Liver (tissue), 9 donors: ENCODE data around the gene KRTAP4-9. TPM values are rescaled to one million over a fixed set of nuclear protein-coding genes. Genes with fewer than 3 reads are reported as not detected.
"Not testable (repeated sequence)": the region's sequence is repeated elsewhere in the genome, so short reads cannot be mapped to it uniquely, and the experiment has no call there.

Source experiments
- DNase-seq: peaks from one replicate; pipeline ENCODE4 v3.0.0-alpha.2; 2017; ENCODE audit warnings: low spot score
- H3K27ac ChIP-seq, 2 donors: one replicate each; pipeline ENCODE4 v1.7.0; 2013; ENCODE audit warnings: inconsistent platforms in 2 of 2, low read length in 2 of 2, control low read depth in 1 of 2, low read depth in 1 of 2, mild to moderate bottlenecking in 1 of 2
- H3K27me3 ChIP-seq, 4 donors: one replicate each; pipeline versions ENCODE4 v1.6.1 to v1.7.0; 2013; ENCODE audit warnings: low read length in 3 of 4, inconsistent platforms in 1 of 4, mild to moderate bottlenecking in 1 of 4, moderate library complexity in 1 of 4; ENCODE audit not compliant: control insufficient read depth in 4 of 4, insufficient read depth in 4 of 4
- H3K36me3 ChIP-seq, 4 donors: one replicate each; pipeline versions ENCODE4 v1.6.1 to v1.7.0; 2013; ENCODE audit warnings: low read length in 3 of 4, mild to moderate bottlenecking in 3 of 4, low read depth in 1 of 4, moderate library complexity in 1 of 4; ENCODE audit not compliant: control insufficient read depth in 4 of 4, insufficient read depth in 3 of 4
- H3K4me1 ChIP-seq, 4 donors: one replicate each; pipeline versions ENCODE4 v1.6.1 to v1.7.0; 2013; ENCODE audit warnings: low read length in 3 of 4, mild to moderate bottlenecking in 3 of 4, moderate library complexity in 1 of 4; ENCODE audit not compliant: control insufficient read depth in 4 of 4, insufficient read depth in 4 of 4
- H3K4me3 ChIP-seq, 3 donors: one replicate each; pipeline versions ENCODE4 v1.6.1 to v1.7.0; 2013; ENCODE audit warnings: low read length in 3 of 3, control low read depth in 1 of 3, low read depth in 1 of 3, mild to moderate bottlenecking in 1 of 3
- H3K9ac ChIP-seq, 2 donors: one replicate each; pipeline ENCODE4 v1.7.0; 2013; ENCODE audit warnings: low read length in 2 of 2, mild to moderate bottlenecking in 2 of 2, moderate library complexity in 2 of 2, control low read depth in 1 of 2, low read depth in 1 of 2
- H3K9me3 ChIP-seq, 4 donors: one replicate each; pipeline versions ENCODE4 v1.6.1 to v1.7.0; 2013; ENCODE audit warnings: low read length in 3 of 4; ENCODE audit not compliant: control insufficient read depth in 4 of 4
- ATF3 ChIP-seq: IDR thresholded peaks from 2 replicates; pipeline ENCODE4 v1.6.1; 2016; ENCODE audit warnings: antibody characterized with exemption
- CTCF ChIP-seq: fragments of 150-350 bp; IDR thresholded peaks from 2 replicates; pipeline ENCODE4 v1.5.1; 2017; ENCODE audit warnings: improper control_type of control experiment, low read depth, low read length; ENCODE audit not compliant: missing input control
- EGR1 ChIP-seq, 2 donors: IDR thresholded peaks; 2 replicates each; pipeline ENCODE4 v1.6.1; 2016 to 2018; ENCODE audit warnings: antibody characterized with exemption in 2 of 2, low read depth in 2 of 2
- FOXA1 ChIP-seq: IDR thresholded peaks from 2 replicates; pipeline ENCODE4 v1.6.1; 2016; ENCODE audit warnings: antibody characterized with exemption
- FOXA2 ChIP-seq: IDR thresholded peaks from 2 replicates; pipeline ENCODE4 v1.6.1; 2016; ENCODE audit warnings: antibody characterized with exemption
- GABPA ChIP-seq, 2 donors: IDR thresholded peaks in 1 of 2; conservative IDR thresholded peaks in 1 of 2; 2 replicates each; pipeline ENCODE4 v1.6.1; 2016; ENCODE audit warnings: antibody characterized with exemption in 2 of 2, mild to moderate bottlenecking in 1 of 2, moderate library complexity in 1 of 2
- HNF4A ChIP-seq, 2 donors: conservative IDR thresholded peaks; 2 replicates each; pipeline ENCODE4 v1.6.1; 2016; ENCODE audit warnings: antibody characterized with exemption in 2 of 2, mild to moderate bottlenecking in 2 of 2
- HNF4G ChIP-seq: IDR thresholded peaks from 2 replicates; pipeline ENCODE4 v1.6.1; 2016; ENCODE audit warnings: antibody characterized with exemption
- JUND ChIP-seq, 2 donors: IDR thresholded peaks; 2 replicates each; pipeline ENCODE4 v1.6.1; 2016; ENCODE audit warnings: antibody characterized with exemption in 2 of 2
- MAX ChIP-seq: IDR thresholded peaks from 2 replicates; pipeline ENCODE4 v1.6.1; 2016; ENCODE audit warnings: antibody characterized with exemption
- NR2F2 ChIP-seq: IDR thresholded peaks from 2 replicates; pipeline ENCODE4 v1.6.1; 2016; ENCODE audit warnings: antibody characterized with exemption
- RAD21 ChIP-seq, 2 donors: IDR thresholded peaks; 2 replicates each; pipeline ENCODE4 v1.6.1; 2016; ENCODE audit warnings: antibody characterized with exemption in 2 of 2, mild to moderate bottlenecking in 2 of 2
- RXRA ChIP-seq, 2 donors: IDR thresholded peaks; 2 replicates each; pipeline ENCODE4 v1.6.1; 2017 to 2018; ENCODE audit warnings: antibody characterized with exemption in 2 of 2, mild to moderate bottlenecking in 1 of 2
- SP1 ChIP-seq: IDR thresholded peaks from 2 replicates; pipeline ENCODE4 v1.6.1; 2018; ENCODE audit warnings: antibody characterized with exemption, mild to moderate bottlenecking
- TAF1 ChIP-seq: conservative IDR thresholded peaks from 2 replicates; pipeline ENCODE4 v1.6.1; 2016; ENCODE audit warnings: antibody characterized with exemption, mild to moderate bottlenecking
- YY1 ChIP-seq: IDR thresholded peaks from 2 replicates; pipeline ENCODE4 v1.6.1; 2016; ENCODE audit warnings: antibody characterized with exemption, mild to moderate bottlenecking
- ZBTB33 ChIP-seq: IDR thresholded peaks from 2 replicates; pipeline ENCODE4 v1.6.1; 2016; ENCODE audit warnings: antibody characterized with exemption
- WGBS: extraction: QIAGEN DNeasy Blood & Tissue Kit; methylation state at CpG from one replicate; pipeline ENCODE4 v1.1.7; 2013; 5-methylcytosine and 5-hydroxymethylcytosine counted together
- polyA plus RNA-seq, 2 donors: library from polyadenylated mRNA; stranded (reverse) in 1 of 2; unstranded in 1 of 2; fragments of 200-250 nt in 1 of 2; fragments of >200 nt in 1 of 2; fragmentation: Nextera tagmentation in 1 of 2; extraction: Ambion mirVana in 1 of 2; gene quantifications; one replicate each; pipeline versions ENCODE4 v1.2.1 to v1.2.3, GENCODE V29; 2013 to 2015
- total RNA-seq, 2 donors: library from RNA; depleted of rRNA; stranded (reverse); fragments of >200 nt; gene quantifications; one replicate each; pipeline ENCODE4 v1.2.3, GENCODE V29; 2014
- donor health status: healthy.
- donor health status: healthy.
- donor health status: healthy.
- donor health status: healthy.
- donor health status: healthy.

The KRTAP4-9 gene
- total and polyA plus RNA-seq, 4 donors, result not detected

- TF ChIP-seq TAF1 (no peak), ATF3 (no peak), YY1 (no peak), CTCF (no peak), MAX (no peak), RXRA (IDR thresholded peaks at IDR 0.05) (no peak), ZBTB33 (no peak), JUND (IDR thresholded peaks at IDR 0.05) (no peak), GABPA (IDR thresholded peaks at IDR 0.05 in 1 of 2, conservative IDR thresholded peaks at IDR 0.05 in 1 of 2) (no peak), EGR1 (IDR thresholded peaks at IDR 0.05; ENCODE audit: low read depth in 2 of 2) (no peak), HNF4G (no peak), RAD21 (IDR thresholded peaks at IDR 0.05) (no peak), FOXA2 (no peak)
- Histone ChIP-seq H3K27ac (no peak overlapping the region), H3K36me3 (no peaks in the 10 kb centered on the region), H3K4me3 (no peak overlapping the region), H3K27me3 (peaks cover 0 to 9% (median 0%) of the 10 kb centered on the region in 4 donors), H3K4me1 (no peaks in the 10 kb centered on the region), H3K9me3 (no peaks in the 10 kb centered on the region), H3K9ac (no peak overlapping the region)
- no peak for DNase-seq
- WGBS, result 77% methylated on average over 4 of the region's 4 CpGs
These were observed 41.7 kb upstream of the KRTAP4-9 start for GRCh38 chr17:41063449-41063848.

- H3K9ac ChIP-seq, result no peak overlapping the region
- no peaks in the 10 kb centered on the region for H3K9me3 ChIP-seq
- TF ChIP-seq JUND (IDR thresholded peaks at IDR 0.05) (no peak), HNF4G (no peak), NR2F2 (no peak), EGR1 (IDR thresholded peaks at IDR 0.05; ENCODE audit: low read depth in 2 of 2) (no peak), TAF1 (no peak), FOXA2 (no peak), RXRA (IDR thresholded peaks at IDR 0.05) (no peak), YY1 (no peak), FOXA1 (no peak), CTCF (no peak), SP1 (no peak), RAD21 (IDR thresholded peaks at IDR 0.05) (no peak), GABPA (IDR thresholded peaks at IDR 0.05 in 1 of 2, conservative IDR thresholded peaks at IDR 0.05 in 1 of 2) (no peak), ATF3 (no peak), HNF4A (conservative IDR thresholded peaks at IDR 0.05) (no peak)
- 83% methylated on average over 1 of the region's 1 CpG for WGBS
- no peaks in the 10 kb centered on the region for H3K4me1 ChIP-seq
- no peak overlapping the region for H3K27ac ChIP-seq
- no peaks in the 10 kb centered on the region for H3K36me3 ChIP-seq
- peaks cover 0 to 8% (median 0%) of the 10 kb centered on the region in 4 donors for H3K27me3 ChIP-seq
- DNase-seq, result no peak
- no peak overlapping the region for H3K4me3 ChIP-seq
These were observed 40.9 kb upstream of the KRTAP4-9 start for GRCh38 chr17:41064301-41064700.

- not testable (repeated sequence) for H3K4me3 ChIP-seq, DNase-seq, H3K9me3 ChIP-seq, H3K27ac ChIP-seq, H3K4me1 ChIP-seq, H3K9ac ChIP-seq, H3K36me3 ChIP-seq, H3K27me3 ChIP-seq
- WGBS, result 63% methylated on average over 7 of the region's 16 CpGs
These were observed 40.0 kb upstream of the KRTAP4-9 start for GRCh38 chr17:41065016-41065689.
